GM12891 (cell line): ENCODE data around the gene NUB1.

ENCODE experiments used
- DNase-seq: peaks from one replicate; pipeline ENCODE4 v3.0.0; 2011; ENCODE audit warnings: low spot score; ENCODE audit not compliant: insufficient read length
- FAIRE-seq: peaks from 2 replicates; lab custom pipeline; 2011; peaks lifted over from hg19 to GRCh38; lab: Jason Lieb, UNC
- PAX5 ChIP-seq: IDR thresholded peaks from 2 replicates; pipeline ENCODE4 v1.6.1; 2011; ENCODE audit warnings: low read length, moderate library complexity, mild to moderate bottlenecking; ENCODE audit not compliant: insufficient read depth, severe bottlenecking
- POLR2A ChIP-seq: IDR thresholded peaks from 2 replicates; pipeline ENCODE4 v1.6.1; 2011; ENCODE audit warnings: low read depth, low read length, control low read depth
- POLR2AphosphoS5 ChIP-seq: IDR thresholded peaks from 2 replicates; pipeline ENCODE4 v1.6.1; 2011; ENCODE audit warnings: low read depth, low read length, control low read depth
- POU2F2 ChIP-seq: IDR thresholded peaks from 2 replicates; pipeline ENCODE4 v1.6.1; 2011; ENCODE audit warnings: low read depth, mild to moderate bottlenecking, control low read depth, low read length, moderate library complexity
- SPI1 ChIP-seq: IDR thresholded peaks from 2 replicates; pipeline ENCODE4 v1.6.1; 2011; ENCODE audit warnings: low read depth, low read length, control low read depth
- TAF1 ChIP-seq: IDR thresholded peaks from 2 replicates; pipeline ENCODE4 v1.6.1; 2011; ENCODE audit warnings: low read depth, low read length, control low read depth

NUB1 gene

GRCh38 chr7:151386301-151387160 is 44.9 kb downstream of the NUB1 start:
- no peak for FAIRE-seq
- TF ChIP-seq POLR2AphosphoS5, result no peak
- no peak for TF ChIP-seq TAF1
- no peak for TF ChIP-seq PAX5
- TF ChIP-seq SPI1, result no peak
- no peak for TF ChIP-seq POU2F2
- no peak for DNase-seq

- TF ChIP-seq POU2F2 (no peak), PAX5 (no peak), SPI1 (no peak), TAF1 (no peak), POLR2A (no peak), POLR2AphosphoS5 (no peak)
- FAIRE-seq, result no peak
- no peak for DNase-seq
Measured at GRCh38 chr7:151387161-151388006, 45.8 kb downstream of the NUB1 start.

GRCh38 chr7:151388007-151388297 is 46.3 kb downstream of the NUB1 start:
- no peak for TF ChIP-seq POU2F2
- TF ChIP-seq SPI1, result no peak
- DNase-seq (no peak), FAIRE-seq (no peak)

- TF ChIP-seq SPI1, result no peak
- no peak for TF ChIP-seq TAF1
- no peak for DNase-seq
- no peak for FAIRE-seq
Measured at GRCh38 chr7:151388430-151388829, 46.8 kb downstream of the NUB1 start.

GRCh38 chr7:151389096-151389767 is 47.6 kb downstream of the NUB1 start:
- FAIRE-seq (no peak), DNase-seq (no peak)
- TF ChIP-seq POU2F2 (no peak), SPI1 (no peak), POLR2A (no peak), PAX5 (no peak), TAF1 (no peak), POLR2AphosphoS5 (no peak)

DNA sequence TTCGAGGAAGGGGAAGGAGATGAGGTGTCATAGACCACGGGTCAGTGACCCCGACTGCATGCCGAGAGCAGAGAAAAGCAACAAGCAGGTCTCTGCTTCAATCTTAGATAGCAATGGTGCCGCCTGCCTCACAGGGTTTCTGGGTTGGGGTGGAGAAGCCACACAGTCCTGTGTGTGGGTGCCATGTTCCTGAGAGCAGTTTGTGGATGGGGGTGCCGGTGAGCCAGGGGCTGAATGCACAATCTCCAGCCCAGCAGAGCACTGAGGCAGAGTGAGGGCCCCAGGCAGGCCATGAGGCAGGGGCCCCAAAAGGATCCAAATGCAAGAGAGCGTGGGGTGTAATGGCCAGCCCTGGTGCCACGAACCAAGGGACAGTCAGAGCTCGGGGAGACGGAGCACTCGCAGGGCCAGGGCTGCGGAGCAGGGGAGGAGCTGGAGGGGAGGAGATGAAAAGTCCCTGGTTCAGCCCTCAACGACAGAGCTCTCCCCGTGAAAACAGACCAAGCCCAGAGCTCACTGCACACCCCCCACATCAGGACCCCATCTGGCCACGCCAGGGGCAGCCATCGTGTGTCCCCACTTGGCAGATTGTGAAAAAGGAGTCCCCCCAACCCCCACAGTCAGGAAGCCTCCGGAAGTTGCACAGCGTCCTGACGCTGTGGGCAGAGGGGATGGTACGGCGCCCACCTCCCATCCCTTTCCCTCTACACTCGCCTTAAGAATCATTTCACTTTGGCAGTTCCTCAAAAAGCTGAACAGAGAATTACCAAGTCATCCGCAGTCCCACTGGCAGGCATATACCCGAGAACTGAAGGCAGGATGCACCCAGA is 48.4 kb downstream of the NUB1 start:
- no peak for DNase-seq
- TF ChIP-seq POLR2A (no peak), TAF1 (no peak), POLR2AphosphoS5 (no peak), SPI1 (no peak), POU2F2 (no peak), PAX5 (no peak)
- no peak for FAIRE-seq

DNA sequence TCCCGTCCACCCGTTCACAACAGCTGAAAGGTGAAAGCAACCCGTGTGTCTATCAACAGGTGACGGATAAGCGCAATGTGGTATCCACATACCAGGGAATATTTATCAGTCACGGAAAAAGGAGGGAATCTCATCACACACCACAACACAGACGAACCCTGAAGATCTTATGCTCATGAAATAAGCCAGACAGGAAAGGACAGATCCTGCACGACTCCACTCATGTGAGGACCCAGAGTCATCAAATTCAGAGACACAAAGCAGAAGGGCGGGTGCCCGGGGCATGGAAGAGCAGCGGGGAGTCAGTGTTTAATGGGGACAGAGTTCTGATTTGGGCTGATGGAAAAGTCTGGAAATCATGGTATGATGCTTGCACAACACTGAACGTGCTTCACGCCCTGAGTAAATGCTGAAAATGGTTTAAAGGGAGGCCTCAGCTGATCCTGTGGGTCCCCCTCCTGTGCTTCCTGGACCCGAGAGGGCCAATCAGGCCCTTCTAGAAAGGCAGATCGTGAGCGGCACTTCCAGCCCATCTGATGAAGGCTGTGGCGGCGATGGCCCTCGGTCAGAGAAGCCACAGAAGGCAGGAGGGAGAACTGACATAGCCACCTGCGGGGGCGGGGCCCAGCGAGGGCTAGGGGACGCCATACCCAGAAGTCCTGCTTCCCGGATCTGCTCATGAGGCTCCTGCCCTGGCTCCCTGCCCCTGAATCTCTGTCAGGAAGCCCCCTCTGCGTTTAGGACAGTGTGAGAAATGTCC is 49.2 kb downstream of the NUB1 start:
- DNase-seq (no peak), FAIRE-seq (no peak)
- TF ChIP-seq POLR2A (no peak), PAX5 (no peak), POLR2AphosphoS5 (no peak), TAF1 (no peak)

DNA sequence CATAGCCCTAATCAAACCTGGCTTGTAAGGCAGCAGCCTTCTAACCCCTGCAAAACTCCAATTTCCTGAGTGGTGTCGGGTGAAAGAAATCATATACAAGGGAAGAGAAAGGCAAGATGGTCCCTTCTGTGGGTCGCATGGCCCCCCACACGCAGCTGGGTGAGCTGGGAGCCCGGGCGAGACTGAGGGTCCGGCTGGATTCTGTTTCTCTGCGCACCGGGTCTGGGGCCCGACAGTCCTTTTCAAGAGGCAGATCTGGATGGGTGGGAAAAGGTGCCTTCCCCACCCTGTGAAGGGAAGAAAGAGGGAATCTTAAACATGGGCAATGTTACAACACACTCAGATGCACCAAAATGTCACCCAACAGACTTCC is 49.7 kb downstream of the NUB1 start:
- DNase-seq (no peak), FAIRE-seq (no peak)
- TF ChIP-seq POLR2A (no peak), PAX5 (no peak), SPI1 (no peak), TAF1 (no peak), POU2F2 (no peak), POLR2AphosphoS5 (no peak)

GRCh38 chr7:151392002-151392401 is 50.4 kb downstream of the NUB1 start:
- DNase-seq, result no peak
- no peak for FAIRE-seq
- TF ChIP-seq SPI1 (no peak), POU2F2 (no peak), TAF1 (no peak), POLR2A (no peak), PAX5 (no peak), POLR2AphosphoS5 (no peak)
